Measurements from ENCODE around the gene ADCY5.

Gene ADCY5

DNA sequence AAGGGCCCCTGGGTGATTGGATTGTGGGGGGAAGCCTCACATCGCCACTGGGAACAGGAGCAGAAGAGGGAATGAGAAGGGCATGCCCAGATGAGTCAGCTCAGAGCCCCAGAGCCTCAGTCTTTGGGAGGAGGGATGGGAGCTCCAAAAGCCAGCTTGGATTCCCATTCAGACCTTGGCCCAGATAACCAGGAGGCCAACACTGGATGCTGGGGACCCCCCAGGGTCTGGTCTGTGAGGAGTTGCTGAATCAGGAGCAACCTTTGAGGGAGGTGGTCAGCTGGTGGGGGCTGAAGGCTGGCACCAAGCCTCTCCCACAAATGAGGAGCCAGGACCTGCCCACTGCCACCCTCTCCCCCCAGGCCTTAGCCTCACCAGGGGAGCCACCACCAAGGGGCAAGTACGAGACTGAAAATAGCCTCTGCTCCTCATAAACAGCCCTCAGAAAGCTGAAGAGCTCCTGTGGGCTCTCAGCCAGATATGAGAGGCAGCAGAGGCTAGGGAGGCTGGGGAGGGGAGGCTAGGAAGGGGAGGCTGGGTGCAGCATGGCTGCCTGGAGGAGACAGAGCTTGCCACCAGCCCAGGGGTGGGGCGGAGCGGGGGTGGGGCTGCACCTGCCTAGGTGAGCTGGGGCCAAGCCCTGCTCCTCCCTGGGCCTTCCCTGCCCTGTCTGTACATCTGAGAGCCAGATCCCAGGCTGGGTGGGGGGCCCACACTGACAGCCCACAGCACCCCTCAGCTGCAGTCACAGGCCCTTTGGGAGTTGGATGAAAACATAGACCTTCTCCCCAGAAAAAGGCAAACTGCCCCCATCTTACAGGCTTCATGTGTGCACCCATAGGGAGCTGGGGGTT, 147.3 kb downstream of the ADCY5 start:
- no peak overlapping the region for H3K27ac ChIP-seq (ENCODE audit: low read depth, low read length, poor library complexity, severe bottlenecking)
- peaks cover 4% of the 10 kb centered on the region; the same call in 1 of the 2 replicates for H3K27me3 ChIP-seq (ENCODE audit: insufficient read depth, low read length)
- no peak overlapping the region for H3K9ac ChIP-seq (ENCODE audit: low read length)
- H4K20me1 ChIP-seq (ENCODE audit: insufficient read depth, low read length), result no peaks in the 10 kb centered on the region
- H3K4me3 ChIP-seq (ENCODE audit: low read depth, low read length, poor library complexity, severe bottlenecking), result no peak overlapping the region
- no peaks in the 10 kb centered on the region for H3K9me2 ChIP-seq (ENCODE audit: low read depth, low read length)
- TF ChIP-seq, protein P1, sequence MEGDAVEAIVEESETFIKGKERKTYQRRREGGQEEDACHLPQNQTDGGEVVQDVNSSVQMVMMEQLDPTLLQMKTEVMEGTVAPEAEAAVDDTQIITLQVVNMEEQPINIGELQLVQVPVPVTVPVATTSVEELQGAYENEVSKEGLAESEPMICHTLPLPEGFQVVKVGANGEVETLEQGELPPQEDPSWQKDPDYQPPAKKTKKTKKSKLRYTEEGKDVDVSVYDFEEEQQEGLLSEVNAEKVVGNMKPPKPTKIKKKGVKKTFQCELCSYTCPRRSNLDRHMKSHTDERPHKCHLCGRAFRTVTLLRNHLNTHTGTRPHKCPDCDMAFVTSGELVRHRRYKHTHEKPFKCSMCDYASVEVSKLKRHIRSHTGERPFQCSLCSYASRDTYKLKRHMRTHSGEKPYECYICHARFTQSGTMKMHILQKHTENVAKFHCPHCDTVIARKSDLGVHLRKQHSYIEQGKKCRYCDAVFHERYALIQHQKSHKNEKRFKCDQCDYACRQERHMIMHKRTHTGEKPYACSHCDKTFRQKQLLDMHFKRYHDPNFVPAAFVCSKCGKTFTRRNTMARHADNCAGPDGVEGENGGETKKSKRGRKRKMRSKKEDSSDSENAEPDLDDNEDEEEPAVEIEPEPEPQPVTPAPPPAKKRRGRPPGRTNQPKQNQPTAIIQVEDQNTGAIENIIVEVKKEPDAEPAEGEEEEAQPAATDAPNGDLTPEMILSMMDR (IDR thresholded peaks at IDR 0.05; ENCODE audit: low read length), result no peak
- no peak for TF ChIP-seq EZH2 (IDR thresholded peaks at IDR 0.05; ENCODE audit: borderline replicate concordance, low read length)
- no peaks in the 10 kb centered on the region for H3F3A ChIP-seq (ENCODE audit: insufficient read depth, low read length)
- no peak overlapping the region for H3K4me2 ChIP-seq (ENCODE audit: low read length)
- no peaks in the 10 kb centered on the region for H3K36me3 ChIP-seq (ENCODE audit: insufficient read depth, low read length)
- no peaks in the 10 kb centered on the region for H3K4me1 ChIP-seq (ENCODE audit: insufficient read depth, low read length, severe bottlenecking)
- H3K79me2 ChIP-seq (ENCODE audit: insufficient read depth, low read length), result no peaks in the 10 kb centered on the region
- no peak overlapping the region for H2AFZ ChIP-seq (ENCODE audit: low read length)
- no peaks in the 10 kb centered on the region for H3K9me3 ChIP-seq (ENCODE audit: low read length)

DNA sequence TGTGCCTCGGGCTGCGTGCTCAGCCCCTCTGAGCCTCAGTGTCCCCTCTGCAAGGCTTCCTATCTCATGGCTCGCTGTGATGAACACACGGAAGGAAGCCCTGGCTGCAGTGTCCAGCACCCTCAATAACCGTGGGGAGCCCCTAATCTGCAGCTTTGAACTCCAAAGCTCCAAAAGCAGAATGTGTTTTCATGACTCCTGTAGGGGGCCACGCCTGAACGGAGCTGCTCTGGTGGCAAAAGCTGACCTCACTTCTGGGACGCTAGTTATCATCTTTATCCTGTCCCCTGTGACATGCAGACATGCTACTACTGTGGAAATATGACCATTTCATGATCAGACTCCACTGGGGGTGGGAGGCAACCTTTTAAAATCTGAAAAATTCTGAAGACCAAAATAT, 148.3 kb downstream of the ADCY5 start:
- no peak for TF ChIP-seq EZH2 (IDR thresholded peaks at IDR 0.05; ENCODE audit: borderline replicate concordance, low read length)
- TF ChIP-seq, protein P1 (IDR thresholded peaks at IDR 0.05; ENCODE audit: low read length), result no peak

DNA sequence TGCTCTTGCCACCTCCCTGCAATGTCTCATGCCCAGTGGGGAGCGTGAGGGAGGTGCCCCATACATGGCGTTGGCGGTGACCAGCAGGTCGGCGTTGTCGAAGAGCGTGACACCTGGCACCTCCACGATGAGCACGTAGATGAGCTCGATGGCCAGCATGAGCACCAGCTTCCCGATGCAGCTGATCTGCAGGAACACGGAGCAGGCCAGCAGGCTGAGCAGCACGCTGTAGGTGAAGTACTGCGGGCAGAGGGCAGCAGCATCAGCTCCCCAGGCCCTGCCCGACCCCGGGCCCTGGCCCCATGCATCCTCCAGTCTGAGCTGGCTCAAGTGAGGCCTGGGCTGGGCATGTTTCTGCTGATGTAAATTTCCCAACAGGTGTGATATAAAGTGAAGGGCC, 148.8 kb downstream of the ADCY5 start:
- H3K27me3 ChIP-seq (ENCODE audit: insufficient read depth, low read length), result peaks cover 4% of the 10 kb centered on the region; the same call in 1 of the 2 replicates
- H3K4me1 ChIP-seq (ENCODE audit: insufficient read depth, low read length, severe bottlenecking), result no peaks in the 10 kb centered on the region
- no peak overlapping the region for H3K27ac ChIP-seq (ENCODE audit: low read depth, low read length, poor library complexity, severe bottlenecking)
- H3K36me3 ChIP-seq (ENCODE audit: insufficient read depth, low read length), result no peaks in the 10 kb centered on the region
- TF ChIP-seq EZH2 (IDR thresholded peaks at IDR 0.05; ENCODE audit: borderline replicate concordance, low read length), result no peak
- TF ChIP-seq, protein P1 (IDR thresholded peaks at IDR 0.05; ENCODE audit: low read length), result no peak
- H3F3A ChIP-seq (ENCODE audit: insufficient read depth, low read length), result no peaks in the 10 kb centered on the region
- no peak overlapping the region for H3K4me3 ChIP-seq (ENCODE audit: low read depth, low read length, poor library complexity, severe bottlenecking)
- H3K9me2 ChIP-seq (ENCODE audit: low read depth, low read length), result no peaks in the 10 kb centered on the region
- H3K4me2 ChIP-seq (ENCODE audit: low read length), result no peak overlapping the region
- H3K79me2 ChIP-seq (ENCODE audit: insufficient read depth, low read length), result no peaks in the 10 kb centered on the region
- H3K9me3 ChIP-seq (ENCODE audit: low read length), result no peaks in the 10 kb centered on the region
- H2AFZ ChIP-seq (ENCODE audit: low read length), result no peak overlapping the region
- H4K20me1 ChIP-seq (ENCODE audit: insufficient read depth, low read length), result no peaks in the 10 kb centered on the region
- H3K9ac ChIP-seq (ENCODE audit: low read length), result no peak overlapping the region

More for the DNA sequence above, 148.3 kb downstream of the ADCY5 start:
- Histone ChIP-seq H2AFZ (ENCODE audit: low read length) (no peak overlapping the region), H3K4me2 (ENCODE audit: low read length) (no peak overlapping the region), H3K27ac (ENCODE audit: low read depth, low read length, poor library complexity, severe bottlenecking) (no peak overlapping the region), H3K36me3 (ENCODE audit: insufficient read depth, low read length) (no peaks in the 10 kb centered on the region), H3K4me3 (ENCODE audit: low read depth, low read length, poor library complexity, severe bottlenecking) (no peak overlapping the region), H3K27me3 (ENCODE audit: insufficient read depth, low read length) (peaks cover 4% of the 10 kb centered on the region; the same call in 1 of the 2 replicates), H3K9me2 (ENCODE audit: low read depth, low read length) (no peaks in the 10 kb centered on the region), H3K9ac (ENCODE audit: low read length) (no peak overlapping the region), H3F3A (ENCODE audit: insufficient read depth, low read length) (no peaks in the 10 kb centered on the region), H4K20me1 (ENCODE audit: insufficient read depth, low read length) (no peaks in the 10 kb centered on the region), H3K9me3 (ENCODE audit: low read length) (no peaks in the 10 kb centered on the region), H3K4me1 (ENCODE audit: insufficient read depth, low read length, severe bottlenecking) (no peaks in the 10 kb centered on the region), H3K79me2 (ENCODE audit: insufficient read depth, low read length) (no peaks in the 10 kb centered on the region)

Measured in OCI-LY1 (cell line).